ENCODE measurements around the gene RFX2.

DNA sequence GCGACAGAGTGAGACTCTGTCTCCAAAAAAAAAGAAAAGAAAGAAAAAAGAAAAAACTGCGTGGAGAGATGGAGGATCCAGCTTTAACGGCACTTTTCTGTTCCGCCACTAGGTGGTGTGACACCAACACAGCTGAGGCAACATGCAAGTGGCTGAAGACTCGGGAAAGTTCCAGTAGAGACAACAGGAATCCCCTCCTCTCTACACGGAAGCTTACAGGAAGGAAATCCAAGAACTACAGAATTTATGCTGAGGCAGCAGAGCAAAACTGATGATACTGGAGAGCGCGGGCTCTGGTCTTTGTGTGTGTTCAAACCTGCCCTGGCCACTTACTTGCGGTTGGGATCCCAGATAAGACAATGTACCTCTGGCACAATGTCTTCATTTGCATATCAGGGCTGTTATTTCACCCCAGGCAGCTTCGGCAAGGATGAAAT lies 142.3 kb downstream of the RFX2 start:
- TF ChIP-seq GATA2 (IDR thresholded peaks at IDR 0.05; ENCODE audit: low read depth, low read length), result no peak
- TF ChIP-seq GATA3 (IDR thresholded peaks at IDR 0.05; ENCODE audit: low read depth, low read length), result no peak
